Measurements from ENCODE around the gene NCAM1.
A peak's percentile ranks its signal among the peaks of the same experiment; 100 is the strongest.

The NCAM1 gene

GRCh38 chr11:113087706-113088105 is 126.5 kb downstream of the NCAM1 start:
- DNase-seq (ENCODE audit: low read depth): no peak

DNA sequence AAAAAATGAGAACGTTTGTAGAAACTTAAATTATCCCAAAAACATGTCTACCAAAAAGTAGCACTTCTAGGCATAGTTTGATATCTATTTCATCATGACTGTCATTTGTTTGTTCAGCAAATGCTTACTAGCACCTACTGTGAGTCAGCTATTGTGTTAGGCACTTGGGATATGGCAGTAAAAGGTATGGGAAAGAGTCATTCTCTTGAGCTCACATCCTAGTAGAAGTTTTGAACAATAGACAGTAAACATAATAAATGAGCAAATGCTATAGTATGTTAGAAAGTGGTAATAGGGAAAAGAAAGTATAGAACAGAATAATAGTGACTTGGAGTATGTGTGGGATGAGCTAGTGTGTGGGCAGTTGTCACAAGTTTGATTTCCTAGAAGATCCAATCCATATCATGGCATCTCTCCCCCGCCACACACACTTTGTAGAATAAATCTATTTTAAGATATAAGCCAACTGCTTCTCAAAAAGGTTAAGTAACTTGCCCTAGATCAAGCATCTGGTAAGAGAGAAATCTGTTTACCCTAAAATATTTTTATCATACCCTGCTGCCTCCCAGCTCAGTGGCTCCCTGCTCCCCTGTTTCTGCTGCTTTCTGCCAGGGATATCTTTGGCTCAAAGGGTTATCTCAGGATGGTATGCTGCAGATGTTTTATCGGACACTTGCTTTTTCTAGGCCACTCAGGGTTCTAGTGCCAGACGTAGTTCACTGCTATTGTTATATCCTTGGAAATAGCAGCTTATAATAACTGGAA is 129.7 kb downstream of the NCAM1 start:
- DNase-seq (ENCODE audit: low read depth): no peak

- no peak for DNase-seq (ENCODE audit: low read depth)
These were observed 130.2 kb downstream of the NCAM1 start for GRCh38 chr11:113091481-113091780.

DNA sequence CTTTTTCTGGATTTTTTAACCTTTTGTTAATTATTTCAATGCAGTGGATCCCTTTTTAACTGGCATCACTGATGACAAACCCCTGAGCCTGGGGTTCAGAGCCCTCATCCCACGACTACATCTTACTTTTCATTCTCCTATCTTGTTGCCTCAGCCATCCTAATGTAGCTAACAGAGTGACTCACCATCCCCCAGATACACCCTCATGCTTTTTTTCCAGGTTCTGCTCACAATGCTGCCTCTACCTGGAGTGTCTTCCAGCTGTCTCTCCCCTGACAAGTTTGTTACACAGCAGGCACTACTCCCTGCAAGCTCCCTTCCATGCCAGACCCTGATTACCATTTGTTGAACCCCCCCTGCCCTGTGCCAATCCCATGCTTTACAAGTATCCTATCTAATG is 135.4 kb downstream of the NCAM1 start:
- no peak for DNase-seq (ENCODE audit: low read depth)

GRCh38 chr11:113103932-113104690 is 142.9 kb downstream of the NCAM1 start:
- DNase-seq (ENCODE audit: low read depth): no peak

- no peak for DNase-seq (ENCODE audit: low read depth)
These were observed 143.6 kb downstream of the NCAM1 start for GRCh38 chr11:113104691-113105251.

- DNase-seq (ENCODE audit: low read depth): no peak
These were observed 144.4 kb downstream of the NCAM1 start for GRCh38 chr11:113105592-113105991.

GRCh38 chr11:113106507-113106906 is 145.3 kb downstream of the NCAM1 start:
- DNase-seq (ENCODE audit: low read depth): peak; percentile 42

DNA sequence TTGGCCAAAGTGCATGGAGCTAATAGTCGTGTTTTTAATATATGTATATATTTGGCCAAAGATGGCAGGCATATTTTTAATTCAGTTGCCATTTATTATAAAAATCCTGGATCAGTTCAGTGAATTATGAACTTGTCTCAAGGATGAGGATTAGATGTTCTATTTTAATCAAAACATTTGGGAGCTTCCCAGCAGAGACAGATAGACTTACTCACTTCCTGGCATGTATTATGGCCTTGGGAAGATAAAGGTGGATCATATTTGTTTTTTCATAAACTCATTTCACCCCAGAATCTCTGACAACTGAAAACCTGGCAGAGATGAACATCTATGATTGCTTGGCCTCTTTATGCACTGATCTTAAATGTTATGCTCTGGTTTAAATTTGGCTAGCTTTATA is 148.8 kb downstream of the NCAM1 start:
- no peak for DNase-seq (ENCODE audit: low read depth)

GRCh38 chr11:113111156-113111555 is 149.9 kb downstream of the NCAM1 start:
- no peak for DNase-seq (ENCODE audit: low read depth)

- DNase-seq (ENCODE audit: low read depth): no peak
These were observed 151.1 kb downstream of the NCAM1 start for GRCh38 chr11:113112307-113112706.

DNA sequence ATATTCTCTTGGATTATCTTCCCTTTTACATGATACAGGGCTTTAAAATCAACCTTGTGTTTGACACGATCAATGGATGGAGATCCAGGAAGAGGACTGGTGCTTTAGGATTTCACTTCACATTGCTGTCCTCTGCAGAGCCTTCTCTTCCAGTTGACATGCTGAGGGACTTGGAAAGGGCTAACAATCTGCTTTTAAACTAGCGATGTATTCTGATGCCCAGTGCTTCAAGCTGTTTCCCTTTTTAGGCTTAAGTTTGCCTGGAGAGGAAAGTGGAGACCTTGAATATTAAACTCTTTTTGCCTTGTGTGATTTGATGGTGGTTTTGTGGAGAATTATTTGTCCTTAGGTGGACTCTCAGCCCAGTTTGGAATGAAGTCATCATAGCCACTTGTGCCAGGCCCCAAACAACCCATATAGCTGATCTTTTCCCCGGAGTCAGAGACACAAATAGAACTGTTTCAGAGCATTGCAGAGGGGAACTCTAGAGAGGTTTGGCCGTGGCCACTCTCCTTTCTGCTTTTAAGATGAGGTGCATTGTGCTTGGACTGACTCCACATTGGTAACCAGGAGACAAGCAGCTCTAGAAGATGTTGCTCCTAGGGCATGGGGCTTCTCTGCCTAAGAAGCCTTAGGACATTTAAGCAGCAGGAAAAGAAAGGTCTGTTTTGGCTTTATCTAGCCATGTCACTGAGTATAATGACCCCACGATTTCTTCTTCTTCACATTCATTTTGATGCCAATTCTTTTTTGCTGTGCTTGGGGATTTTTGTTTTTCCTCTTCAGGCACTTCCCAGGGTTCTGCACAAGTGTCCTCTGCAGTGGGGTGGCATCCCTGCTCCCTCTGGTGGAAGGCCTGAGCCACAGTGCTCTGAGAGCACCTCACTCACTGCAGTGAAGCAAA is 152.8 kb downstream of the NCAM1 start:
- peak; percentile 24 for DNase-seq (ENCODE audit: low read depth)

- DNase-seq (ENCODE audit: low read depth): no peak
These were observed 153.4 kb downstream of the NCAM1 start for GRCh38 chr11:113114705-113115027.

DNA sequence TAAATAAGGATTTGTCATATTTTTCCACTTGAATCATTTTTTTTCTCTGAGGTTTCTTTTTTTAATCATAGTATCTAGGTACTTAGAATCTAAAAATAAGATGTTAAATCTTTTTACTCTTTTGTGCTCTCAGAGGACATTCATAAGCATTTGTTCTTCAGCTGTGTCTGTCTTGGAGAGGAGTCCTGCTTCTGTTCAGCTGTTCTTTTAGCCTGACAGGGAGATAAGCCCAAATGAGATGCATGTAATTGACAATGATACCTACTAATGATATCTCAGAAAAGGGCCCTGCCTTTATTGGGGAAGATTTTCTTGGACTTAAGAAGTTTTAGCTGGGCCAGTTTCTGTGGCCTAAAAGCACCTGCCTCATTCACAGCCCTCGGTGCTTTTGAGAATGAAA is 156.9 kb downstream of the NCAM1 start:
- no peak for DNase-seq (ENCODE audit: low read depth)

GRCh38 chr11:113119074-113119473 is 157.9 kb downstream of the NCAM1 start:
- peak; percentile 10 for DNase-seq (ENCODE audit: low read depth)

DNA sequence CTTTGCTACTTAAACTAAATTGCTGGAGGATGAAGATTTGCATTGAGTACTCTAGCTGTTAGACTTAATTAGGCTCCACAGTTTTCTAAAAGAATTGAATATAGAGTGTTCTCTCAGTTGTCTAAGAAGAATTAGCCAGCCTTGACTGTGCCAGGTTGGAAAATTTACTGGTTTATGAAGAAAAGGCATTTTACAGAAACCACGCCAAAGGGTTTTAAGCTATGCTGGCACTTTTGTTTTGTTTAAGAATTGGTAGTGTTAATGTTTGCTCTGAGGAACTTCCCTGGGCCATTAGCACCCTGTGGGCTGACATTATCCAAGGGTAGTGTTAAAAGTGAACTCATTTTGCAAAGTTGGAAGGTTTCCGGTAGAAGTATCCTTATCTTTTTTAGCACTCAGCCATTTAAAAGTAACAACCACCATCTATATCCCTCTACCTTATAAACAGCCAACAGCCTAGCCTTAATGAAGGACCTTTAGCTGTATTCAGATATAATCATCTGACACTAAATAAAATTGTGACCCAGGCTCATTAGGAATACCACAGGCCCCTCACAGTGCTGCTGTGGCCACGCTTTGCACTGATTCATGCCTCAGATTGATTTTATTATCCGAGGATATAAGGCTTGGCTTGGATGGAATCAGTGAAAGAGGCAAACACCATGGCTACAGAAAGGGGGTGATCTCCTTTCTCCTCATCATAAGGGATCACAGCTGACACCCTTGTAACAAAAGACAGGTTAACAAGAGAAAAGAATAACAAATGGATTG is 158.9 kb downstream of the NCAM1 start:
- no peak for DNase-seq (ENCODE audit: low read depth)

DNA sequence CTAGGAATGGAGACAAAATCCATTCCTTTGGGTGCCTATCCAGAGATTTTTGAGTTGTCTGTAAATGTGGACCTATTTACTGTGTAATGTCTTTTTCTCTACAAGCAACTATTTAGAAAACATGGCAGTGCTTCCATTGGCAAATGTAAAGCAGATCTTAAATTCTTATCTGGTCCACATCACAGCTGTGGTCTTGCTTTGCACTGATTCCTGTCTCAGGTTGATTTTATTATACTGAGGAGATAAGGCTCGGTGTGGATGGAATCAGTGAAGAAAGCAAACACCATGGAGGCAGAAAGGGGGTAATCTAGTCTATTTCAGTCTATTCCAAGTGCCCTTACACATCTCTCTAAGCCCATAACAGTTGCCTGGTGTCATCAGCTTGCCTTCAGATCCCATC is 160.5 kb downstream of the NCAM1 start:
- no peak for DNase-seq (ENCODE audit: low read depth)

DNA sequence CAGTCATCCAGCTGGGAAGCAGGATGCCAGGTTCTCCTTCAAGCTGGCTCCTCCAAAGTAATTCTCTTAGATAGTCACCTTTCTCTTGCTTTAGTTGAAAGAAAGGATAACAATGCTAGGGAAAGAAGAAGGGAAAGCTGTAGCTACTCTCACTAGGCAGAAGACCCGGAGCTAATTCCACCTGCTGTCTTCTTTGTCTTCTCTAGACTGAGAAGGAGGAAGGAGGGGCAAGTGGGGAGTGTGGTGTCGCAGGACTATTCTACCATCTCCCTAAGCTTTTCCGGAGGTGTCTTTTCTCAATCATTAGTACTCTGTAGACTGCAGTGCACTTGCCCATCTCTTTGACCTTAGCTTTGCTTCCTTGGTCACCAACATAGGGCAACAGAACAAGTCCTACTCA is 162.8 kb downstream of the NCAM1 start:
- no peak for DNase-seq (ENCODE audit: low read depth)

GRCh38 chr11:113124578-113124977 is 163.4 kb downstream of the NCAM1 start:
- DNase-seq (ENCODE audit: low read depth): no peak

- no peak for DNase-seq (ENCODE audit: low read depth)
These were observed 168.2 kb downstream of the NCAM1 start for GRCh38 chr11:113129261-113129992.
